Upper lobe of right lung (tissue), 1 donor: ENCODE results near the gene UGT1A3. TPM values are rescaled to one million over a fixed set of nuclear protein-coding genes. Genes with fewer than 3 reads are reported as not detected.

ENCODE experiments used
- ATAC-seq: fragments of 200-7000 bp; cut with Tn5 transposase; one replicate; pipeline ENCODE4 v1.9.1; 2020; ENCODE audit warnings: mild to moderate bottlenecking, moderate library complexity
- DNase-seq: peaks from one replicate; pipeline ENCODE4 v3.0.0-alpha.2; 2020
- H3K27ac ChIP-seq: fragments of 200-600 bp; one replicate; pipeline ENCODE4 v1.8.0; 2022
- H3K27me3 ChIP-seq: fragments of 200-600 bp; one replicate; pipeline ENCODE4 v1.8.0; 2022; ENCODE audit warnings: mild to moderate bottlenecking
- H3K36me3 ChIP-seq: fragments of 200-600 bp; one replicate; pipeline ENCODE4 v1.8.0; 2022
- H3K4me1 ChIP-seq: fragments of 200-600 bp; one replicate; pipeline ENCODE4 v1.8.0; 2022
- H3K4me3 ChIP-seq: fragments of 200-600 bp; one replicate; pipeline ENCODE4 v1.8.0; 2022; ENCODE audit warnings: mild to moderate bottlenecking
- H3K9me3 ChIP-seq: fragments of 200-600 bp; one replicate; pipeline ENCODE4 v1.8.0; 2022
- CTCF ChIP-seq: fragments of 200-600 bp; IDR thresholded peaks from one replicate; pipeline ENCODE4 v1.8.0; 2022; ENCODE audit warnings: antibody characterized with exemption
- intact Hi-C: fragments of 100-400 bp; cut with DNase I; formaldehyde crosslinking; loops from one replicate; pipeline ENCODE4 v1.11.0; 2022
- total RNA-seq: library from RNA; stranded (reverse); fragmentation: NEBNext Ultra II Directional; extraction: Animal tissue kit (Norgen Biotek cat#: 25700); gene quantifications from one replicate; pipeline ENCODE4 v1.2.1, GENCODE V29; 2021
- donor health status: DM: no; HTN: yes; CAD: no; lungs with severe emphysema.

UGT1A3 gene
- total RNA-seq, 1 donor from 2014 or later: not detected

- H3K27me3 ChIP-seq: no peaks in the 10 kb centered on the region
- no peak overlapping the region for H3K27ac ChIP-seq
- H3K36me3 ChIP-seq: no peaks in the 10 kb centered on the region
- H3K4me1 ChIP-seq: no peaks in the 10 kb centered on the region
- no peak for TF ChIP-seq CTCF
- intact Hi-C loops: no loop called here
- ATAC-seq (no peak), DNase-seq (peak; percentile 54)
- no peaks in the 10 kb centered on the region for H3K9me3 ChIP-seq
- H3K4me3 ChIP-seq: no peak overlapping the region
Observed at GRCh38 chr2:233795735-233796171, 66.9 kb downstream of the UGT1A3 start.

- no peaks in the 10 kb centered on the region for H3K27me3 ChIP-seq
- no peak for ATAC-seq
- no peak for TF ChIP-seq CTCF
- H3K9me3 ChIP-seq: no peaks in the 10 kb centered on the region
- H3K4me3 ChIP-seq: no peak overlapping the region
- intact Hi-C loops: no loop called here
- no peak overlapping the region for H3K27ac ChIP-seq
- no peaks in the 10 kb centered on the region for H3K36me3 ChIP-seq
- DNase-seq: no peak
- no peaks in the 10 kb centered on the region for H3K4me1 ChIP-seq
Observed at GRCh38 chr2:233796254-233796653, 67.4 kb downstream of the UGT1A3 start.

- Histone ChIP-seq H3K27me3 (no peaks in the 10 kb centered on the region), H3K4me1 (no peaks in the 10 kb centered on the region), H3K4me3 (no peak overlapping the region), H3K36me3 (no peaks in the 10 kb centered on the region), H3K27ac (no peak overlapping the region), H3K9me3 (no peaks in the 10 kb centered on the region)
- DNase-seq (peak; percentile 49), ATAC-seq (no peak)
- intact Hi-C loops: no loop called here
- TF ChIP-seq CTCF: no peak
Observed at GRCh38 chr2:233798335-233799086, 69.7 kb downstream of the UGT1A3 start.

GRCh38 chr2:233799087-233799665 lies 70.3 kb downstream of the UGT1A3 start:
- Histone ChIP-seq H3K27me3 (no peaks in the 10 kb centered on the region), H3K9me3 (no peaks in the 10 kb centered on the region), H3K4me3 (no peak overlapping the region), H3K27ac (no peak overlapping the region), H3K36me3 (no peaks in the 10 kb centered on the region), H3K4me1 (no peaks in the 10 kb centered on the region)
- intact Hi-C loops: no loop called here
- no peak for TF ChIP-seq CTCF
- ATAC-seq (no peak), DNase-seq (no peak)

- intact Hi-C loops: no loop called here
- TF ChIP-seq CTCF: no peak
- DNase-seq (no peak), ATAC-seq (no peak)
- no peaks in the 10 kb centered on the region for H3K27me3 ChIP-seq
- no peaks in the 10 kb centered on the region for H3K9me3 ChIP-seq
- H3K4me1 ChIP-seq: no peaks in the 10 kb centered on the region
- no peak overlapping the region for H3K4me3 ChIP-seq
- no peaks in the 10 kb centered on the region for H3K36me3 ChIP-seq
- H3K27ac ChIP-seq: no peak overlapping the region
Observed at GRCh38 chr2:233799716-233800115, 70.9 kb downstream of the UGT1A3 start.
